Activated CD4-positive, CD25-positive, alpha-beta regulatory T cell treated with anti-CD3 and anti-CD28 coated beads, Interleukin-2, amount 50 U/mL, for 16 hours (primary cell): ENCODE results near the gene KLF11.

Source experiments
- DNase-seq: peaks from one replicate; pipeline ENCODE4 v3.0.0-alpha.2; 2020; ENCODE audit warnings: low read depth, low spot score

Gene KLF11

DNA sequence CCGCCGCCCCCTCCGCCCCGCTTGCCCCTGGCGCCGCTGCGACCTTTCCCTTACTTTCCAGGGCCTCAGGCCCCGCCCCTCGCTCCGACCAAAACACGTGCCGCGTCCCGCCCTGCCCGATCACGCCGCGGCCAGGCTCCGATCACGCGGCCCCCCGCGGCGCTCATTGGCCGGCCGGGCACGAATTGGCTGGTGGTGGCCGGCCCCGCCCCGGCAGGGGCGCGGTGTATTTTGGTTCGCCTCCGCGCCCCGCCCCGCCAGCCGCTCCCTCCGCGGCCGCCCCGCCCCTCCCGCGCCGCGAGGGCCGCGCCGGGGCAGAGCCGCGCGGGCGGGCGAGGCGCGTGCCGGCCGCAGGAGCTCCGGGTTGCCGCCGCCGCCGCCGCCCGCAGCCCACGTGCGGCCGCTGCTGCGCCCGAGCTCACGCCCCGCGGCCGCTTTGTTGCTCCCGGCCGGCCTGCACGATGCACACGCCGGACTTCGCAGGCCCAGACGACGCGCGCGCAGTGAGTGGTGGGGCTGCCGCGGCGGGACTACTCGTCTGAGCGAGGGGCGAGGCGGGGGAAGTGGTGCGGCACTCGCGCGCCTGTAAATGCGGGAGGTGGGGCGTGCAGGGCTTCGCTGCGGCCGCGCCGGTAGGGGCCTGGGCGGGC, at the start of gene KLF11:
KLF11 (plus strand) TSS at position 295 of the 650 bp plus-strand sequence; CDS start at position 462, 167 bp downstream.
- DNase-seq: peak; percentile 69

DNA sequence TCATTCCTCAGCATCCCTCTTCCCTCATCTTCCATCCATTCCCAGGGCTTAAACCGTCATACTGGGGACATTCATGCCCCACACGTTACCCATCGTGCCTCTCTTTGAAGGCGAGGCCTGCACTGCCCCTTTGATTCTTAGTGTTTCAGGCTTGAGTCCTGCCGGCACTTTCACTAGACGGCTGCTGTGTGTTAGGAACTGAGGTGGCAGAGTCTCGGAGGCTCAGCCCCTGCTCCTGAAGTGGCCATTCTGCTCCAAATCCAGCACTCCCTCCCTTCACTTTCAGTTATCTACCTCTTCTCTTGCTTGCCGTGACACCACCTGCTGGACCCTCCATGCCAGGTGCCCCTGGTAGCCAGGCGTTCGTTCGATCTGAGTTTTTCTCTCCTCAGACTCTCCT, 48.9 kb upstream of the KLF11 start:
- no peak for DNase-seq

- DNase-seq: no peak
Measured at GRCh38 chr2:9995059-9995458, 48.3 kb upstream of the KLF11 start.

DNA sequence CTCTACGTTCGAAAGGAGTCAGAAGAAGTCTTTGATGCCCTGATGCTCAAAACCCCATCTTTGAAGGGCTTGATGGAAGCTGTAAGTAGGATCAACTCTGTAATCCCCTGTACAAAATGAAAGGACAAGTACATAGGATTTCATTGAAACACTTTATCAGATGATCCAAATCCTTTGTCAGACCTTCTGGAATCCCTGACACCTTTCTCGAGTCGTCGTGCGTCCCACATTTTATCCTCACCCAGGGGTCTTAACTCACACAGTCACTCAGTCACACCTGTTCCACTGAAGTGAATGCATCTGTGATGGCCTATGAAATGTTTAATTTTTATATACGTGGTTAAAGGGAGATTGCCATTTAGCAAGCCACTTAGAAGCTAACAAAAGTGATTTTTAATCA, 47.0 kb upstream of the KLF11 start:
- no peak for DNase-seq

DNA sequence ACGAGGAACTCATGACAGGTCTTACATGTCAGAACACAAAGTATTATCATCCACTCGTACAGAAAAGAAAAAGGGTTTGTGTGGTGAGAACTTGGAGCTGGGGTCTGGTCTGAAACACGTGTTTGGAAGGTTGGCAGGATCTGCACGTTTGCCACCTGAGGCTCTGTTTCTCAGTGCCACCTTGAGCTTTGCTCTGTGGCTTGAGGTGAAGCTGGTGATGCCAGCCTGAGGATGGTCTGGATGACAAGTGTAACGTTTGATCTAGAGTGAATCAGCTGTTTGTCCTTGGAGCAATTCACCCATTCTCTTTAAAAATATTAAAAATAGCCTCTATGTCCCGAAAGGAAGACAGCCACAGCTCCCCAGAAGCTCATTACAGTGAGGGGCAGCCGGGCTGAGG, 45.4 kb upstream of the KLF11 start:
- no peak for DNase-seq

GRCh38 chr2:9998916-9999654, 44.3 kb upstream of the KLF11 start:
- no peak for DNase-seq

- DNase-seq: no peak
Measured at GRCh38 chr2:9999693-10000092, 43.7 kb upstream of the KLF11 start.

- no peak for DNase-seq
Measured at GRCh38 chr2:10000541-10000940, 42.8 kb upstream of the KLF11 start.

DNA sequence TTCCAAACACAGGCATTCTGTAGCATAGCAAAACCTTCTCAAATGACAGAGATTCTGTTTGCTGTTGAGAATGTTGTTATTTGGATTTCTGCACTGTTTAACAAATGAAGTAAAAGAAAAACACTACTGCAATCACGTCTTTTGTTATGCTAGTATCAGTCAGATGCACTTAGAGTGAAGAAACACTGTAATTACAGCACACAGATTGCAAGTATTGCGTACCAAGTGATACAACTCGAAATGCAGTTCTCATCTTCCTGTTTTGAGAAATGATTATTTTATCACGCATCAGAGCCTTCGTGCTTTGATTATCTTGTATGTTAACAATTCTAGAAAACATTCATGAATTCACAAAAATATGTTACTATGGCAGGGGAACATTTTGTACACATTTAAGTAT, 41.8 kb upstream of the KLF11 start:
- no peak for DNase-seq

DNA sequence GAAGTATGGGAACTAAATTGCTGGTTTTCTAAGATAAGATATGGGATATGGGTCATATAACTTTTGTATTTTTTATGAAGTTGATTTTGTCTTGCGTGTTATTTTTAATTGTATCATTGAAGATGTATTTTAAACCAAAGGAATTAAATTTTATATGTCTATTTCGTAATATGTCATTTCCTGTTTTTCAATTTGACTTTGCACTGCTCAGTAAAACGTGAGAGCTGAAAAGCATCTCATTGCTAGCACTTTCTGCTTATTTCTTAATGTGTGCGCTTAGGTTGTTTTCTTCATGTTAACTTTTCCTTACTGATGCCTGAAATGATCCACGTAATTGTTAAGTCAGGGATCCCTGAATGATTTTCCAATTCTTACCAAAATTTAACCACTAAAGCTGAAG, 41.2 kb upstream of the KLF11 start:
- DNase-seq: no peak

GRCh38 chr2:10002681-10003080, 40.7 kb upstream of the KLF11 start:
- no peak for DNase-seq

DNA sequence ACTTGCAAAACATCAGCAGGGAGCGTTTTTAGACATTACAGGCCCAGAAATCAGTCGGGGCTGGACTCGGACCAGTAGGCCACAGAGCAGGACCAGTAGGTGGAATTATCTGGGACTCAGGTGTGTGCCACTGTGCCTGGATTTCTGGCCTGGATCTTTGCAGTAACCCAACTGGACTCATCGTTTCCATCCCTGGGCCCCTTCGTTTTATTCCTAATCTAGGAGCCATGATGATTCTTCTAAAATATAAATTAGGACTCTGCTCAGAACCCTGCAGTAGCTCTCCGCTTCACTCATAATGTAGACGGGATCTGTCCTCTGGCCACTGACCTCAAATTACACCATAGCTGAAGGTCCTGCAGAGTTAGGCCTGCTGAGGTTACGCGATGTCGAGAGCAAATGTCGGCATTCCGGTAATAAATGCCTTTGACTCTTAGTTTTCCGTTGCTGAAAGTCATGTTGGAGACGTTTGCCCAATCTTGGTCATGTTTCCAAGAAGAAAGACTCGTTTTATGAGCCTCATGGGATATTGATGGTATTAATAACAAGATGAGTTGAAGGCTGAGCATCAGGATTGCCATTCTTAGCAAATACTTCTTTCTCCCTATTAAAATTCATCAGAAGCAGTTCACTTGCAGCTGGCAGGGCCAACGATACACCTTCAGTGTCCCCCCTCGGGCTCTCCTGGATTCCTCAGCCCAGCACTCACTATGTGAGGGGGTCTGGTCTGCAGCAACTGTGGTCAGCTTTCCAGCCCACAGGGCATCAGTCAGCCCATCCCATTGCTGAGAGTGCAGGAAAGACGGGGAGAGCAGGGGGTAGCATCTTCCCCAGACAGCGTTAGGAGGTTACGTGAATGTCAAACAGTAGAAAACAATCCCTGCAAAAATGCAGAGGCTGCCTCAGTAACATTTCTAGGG, 39.9 kb upstream of the KLF11 start:
- DNase-seq: no peak

GRCh38 chr2:10004401-10004800, 38.9 kb upstream of the KLF11 start:
- DNase-seq: no peak

- DNase-seq: no peak
Measured at GRCh38 chr2:10004836-10005235, 38.5 kb upstream of the KLF11 start.

DNA sequence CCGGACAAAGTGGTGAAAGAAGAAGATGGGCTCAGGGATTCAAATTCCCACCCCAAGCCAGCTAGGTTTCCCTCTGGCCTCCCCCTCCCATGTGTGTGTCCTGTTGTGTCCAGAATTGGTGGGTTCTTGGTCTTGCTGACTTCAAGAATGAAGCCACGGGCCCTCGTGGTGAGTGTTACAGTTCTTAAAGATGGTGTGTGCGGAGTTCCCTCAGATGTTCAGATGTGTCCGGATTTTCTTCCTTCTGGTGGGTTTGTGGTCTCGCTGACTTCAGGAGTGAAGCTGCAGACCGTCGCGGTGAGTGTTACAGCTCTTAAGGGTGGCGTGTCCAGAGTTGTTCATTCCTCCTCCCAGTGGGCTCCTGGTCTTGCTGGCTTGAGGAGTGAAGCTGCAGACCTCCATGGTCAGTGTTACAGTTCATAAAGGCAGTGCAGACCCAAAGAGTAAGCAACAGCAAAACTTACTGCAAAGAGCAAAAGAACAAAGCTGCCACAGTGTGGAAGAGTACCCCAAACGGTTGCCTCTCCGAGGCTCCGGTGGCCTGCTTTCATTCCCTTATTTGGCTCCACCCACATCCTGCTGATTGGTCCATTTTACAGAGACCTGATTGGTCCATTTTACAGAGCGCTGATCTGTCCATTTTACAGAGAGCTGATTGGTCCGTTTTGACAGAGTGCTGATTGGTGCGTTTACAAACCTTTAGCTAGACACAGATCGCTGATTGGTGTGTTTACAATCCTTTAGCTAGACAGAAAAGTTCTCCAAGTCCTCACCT, 37.7 kb upstream of the KLF11 start:
- DNase-seq: no peak

- no peak for DNase-seq
Measured at GRCh38 chr2:10006236-10007161, 36.9 kb upstream of the KLF11 start.

- DNase-seq: no peak
Measured at GRCh38 chr2:10007435-10007834, 35.9 kb upstream of the KLF11 start.

GRCh38 chr2:10007921-10008808, 35.2 kb upstream of the KLF11 start:
- no peak for DNase-seq

DNA sequence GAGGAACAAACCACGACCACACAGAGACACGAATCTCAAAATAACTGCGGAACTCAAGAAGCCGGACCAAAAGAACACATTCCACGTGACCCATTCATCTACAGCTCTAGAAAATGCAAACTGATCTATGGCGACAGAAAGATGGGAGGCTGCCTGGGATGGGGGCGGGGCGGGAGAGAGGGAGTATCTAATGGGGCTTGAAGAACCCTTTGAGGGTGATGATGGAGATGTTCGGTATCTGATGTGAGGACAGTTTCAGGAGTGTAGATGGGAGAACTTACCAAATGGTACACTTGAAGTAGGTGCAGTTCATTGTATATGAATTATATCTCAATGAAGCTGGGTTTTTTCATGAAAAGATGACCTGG, 34.6 kb upstream of the KLF11 start:
- no peak for DNase-seq
